H1 (cell line): ENCODE results near the gene CCL3. TPM values are rescaled to one million over a fixed set of nuclear protein-coding genes. Genes with fewer than 3 reads are reported as not detected.

Source experiments
- CTCF ChIA-PET: fragments of 300-600 bp; sonication (Branson Sonifier 250); formaldehyde crosslinking; loops from one replicate; lab custom pipeline; 2021; ENCODE audit not compliant: partially characterized antibody; lab: Charles Lee
- POLR2A ChIA-PET: fragments of 300-600 bp; sonication (Branson Sonifier 250); formaldehyde crosslinking; loops from one replicate; lab custom pipeline; 2021; ENCODE audit warnings: inconsistent platforms; ENCODE audit not compliant: partially characterized antibody; lab: Charles Lee
- DNase-seq, 2 experiments: peaks; one replicate each; pipeline versions ENCODE4 v3.0.0 to v3.0.0-alpha.2; 2010 to 2022; ENCODE audit warnings: low spot score in 2 of 2, low read depth in 1 of 2, mixed read lengths in 1 of 2
- FAIRE-seq: peaks from 2 replicates; lab custom pipeline; 2011; peaks lifted over from hg19 to GRCh38; lab: Jason Lieb, UNC
- H2AFZ ChIP-seq: 2 replicates; pipeline ENCODE4 v1.8.1; 2012; ENCODE audit warnings: low read length, inconsistent platforms
- H2AK5ac ChIP-seq: 2 replicates; pipeline ENCODE4 v1.6.1; 2013; ENCODE audit warnings: low read depth, low read length
- H2BK120ac ChIP-seq: replicated peaks from 2 replicates; pipeline ENCODE3; 2013; ENCODE audit warnings: low read depth, low read length, inconsistent platforms
- H2BK12ac ChIP-seq: 2 replicates; pipeline ENCODE4 v1.6.1; 2013; ENCODE audit warnings: low read depth, low read length
- H2BK15ac ChIP-seq: 2 replicates; pipeline ENCODE4 v1.6.1; 2013; ENCODE audit warnings: low read length
- H2BK20ac ChIP-seq: 2 replicates; pipeline ENCODE4 v1.6.1; 2013; ENCODE audit warnings: low read length
- H2BK5ac ChIP-seq: 2 replicates; pipeline ENCODE4 v1.6.1; 2013; ENCODE audit warnings: low read depth, low read length
- H3K14ac ChIP-seq: 2 replicates; pipeline ENCODE4 v1.6.1; 2013; ENCODE audit warnings: inconsistent platforms; ENCODE audit not compliant: insufficient read length
- H3K18ac ChIP-seq: 2 replicates; pipeline ENCODE4 v1.6.1; 2013; ENCODE audit warnings: low read length; ENCODE audit errors: extremely low read depth
- H3K23ac ChIP-seq: 2 replicates; pipeline ENCODE4 v1.6.1; 2013; ENCODE audit warnings: inconsistent platforms; ENCODE audit not compliant: insufficient read length
- H3K23me2 ChIP-seq: 2 replicates; pipeline ENCODE4 v1.6.1; 2013; ENCODE audit warnings: low read depth, low read length
- H3K27ac ChIP-seq: 2 replicates; pipeline ENCODE4 v1.6.1; 2011; ENCODE audit warnings: low read depth, low read length, inconsistent platforms
- H3K27me3 ChIP-seq, 4 experiments: replicated peaks in 1 of 4; 1 replicate in 1 of 4; 2 replicates in 3 of 4; pipeline versions ENCODE4 v1.6.1 to v1.8.1; 2011 to 2013; ENCODE audit warnings: low read length in 3 of 4, mild to moderate bottlenecking in 3 of 4, inconsistent platforms in 2 of 4, mixed read lengths in 2 of 4, moderate library complexity in 1 of 4; ENCODE audit not compliant: control insufficient read depth in 3 of 4, insufficient read depth in 3 of 4; ENCODE audit errors: extremely low read depth in 1 of 4
- H3K36me3 ChIP-seq, 4 experiments: 2 replicates each; pipeline versions ENCODE4 v1.6.1 to v1.8.1; 2011 to 2013; ENCODE audit warnings: mild to moderate bottlenecking in 4 of 4, low read length in 3 of 4, moderate library complexity in 2 of 4, control low read depth in 1 of 4, inconsistent platforms in 1 of 4; ENCODE audit not compliant: insufficient read depth in 4 of 4, control insufficient read depth in 2 of 4
- H3K4ac ChIP-seq: replicated peaks from 2 replicates; pipeline ENCODE3; 2013; ENCODE audit warnings: low read length, low read depth, mixed read lengths, inconsistent platforms; ENCODE audit not compliant: insufficient read length
- H3K4me1 ChIP-seq, 4 experiments: replicated peaks in 1 of 4; 1 replicate in 1 of 4; 2 replicates in 3 of 4; pipeline versions ENCODE4 v1.6.1 to v1.8.1; 2011 to 2013; ENCODE audit warnings: low read length in 3 of 4, inconsistent platforms in 2 of 4, mixed read lengths in 1 of 4; ENCODE audit not compliant: insufficient read depth in 4 of 4, control insufficient read depth in 3 of 4
- H3K4me2 ChIP-seq, 2 experiments: 2 replicates each; pipeline versions ENCODE4 v1.6.1 to v1.8.1; 2011 to 2013; ENCODE audit warnings: low read depth in 2 of 2, low read length in 2 of 2, control low read depth in 1 of 2, inconsistent platforms in 1 of 2, mild to moderate bottlenecking in 1 of 2; ENCODE audit not compliant: insufficient read depth in 1 of 2
- H3K4me3 ChIP-seq, 4 experiments: fragments of 200-600, 300-600 bp in 1 of 4; sonication (generic), shearing (Covaris generic), sonication (Bioruptor Twin) in 1 of 4; 2 replicates each; pipeline versions ENCODE4 v1.5.1 to v1.8.1; 2011 to 2016; ENCODE audit warnings: low read length in 4 of 4, low read depth in 3 of 4, control low read depth in 2 of 4, inconsistent platforms in 2 of 4, mild to moderate bottlenecking in 2 of 4, mixed read lengths in 1 of 4, moderate library complexity in 1 of 4; ENCODE audit not compliant: insufficient read depth in 2 of 4; ENCODE audit errors: extremely low read depth in 1 of 4
- H3K56ac ChIP-seq: replicated peaks from 2 replicates; pipeline ENCODE3; 2013; ENCODE audit warnings: low read depth, mild to moderate bottlenecking, mixed read lengths, low read length, inconsistent platforms; ENCODE audit not compliant: insufficient read length
- H3K79me1 ChIP-seq: 2 replicates; pipeline ENCODE4 v1.6.1; 2013; ENCODE audit warnings: low read depth, low read length, control low read depth
- H3K79me2 ChIP-seq, 2 experiments: 2 replicates each; pipeline versions ENCODE4 v1.6.1 to v1.8.1; 2012 to 2013; ENCODE audit warnings: low read length in 2 of 2, mild to moderate bottlenecking in 2 of 2, inconsistent platforms in 1 of 2; ENCODE audit not compliant: insufficient read depth in 2 of 2, control insufficient read depth in 1 of 2
- H3K9ac ChIP-seq, 4 experiments: replicated peaks in 1 of 4; 1 replicate in 1 of 4; 2 replicates in 3 of 4; pipeline versions ENCODE4 v1.6.1 to v1.8.1; 2011 to 2013; ENCODE audit warnings: low read depth in 3 of 4, low read length in 3 of 4, control low read depth in 2 of 4, mild to moderate bottlenecking in 2 of 4, moderate library complexity in 2 of 4, inconsistent platforms in 1 of 4; ENCODE audit errors: extremely low read depth in 1 of 4
- H3K9me3 ChIP-seq, 2 experiments: 2 replicates each; pipeline versions ENCODE4 v1.6.1 to v1.8.1; 2012 to 2013; ENCODE audit warnings: mild to moderate bottlenecking in 2 of 2, moderate library complexity in 2 of 2, control low read depth in 1 of 2, inconsistent platforms in 1 of 2, low read depth in 1 of 2, low read length in 1 of 2, mixed read lengths in 1 of 2; ENCODE audit not compliant: insufficient read depth in 2 of 2
- H4K20me1 ChIP-seq, 2 experiments: replicated peaks in 1 of 2; 2 replicates each; pipeline versions ENCODE3 to v1.8.1; 2011 to 2013; ENCODE audit warnings: inconsistent platforms in 2 of 2, low read length in 2 of 2, mild to moderate bottlenecking in 1 of 2; ENCODE audit not compliant: insufficient read depth in 2 of 2, control insufficient read depth in 1 of 2
- H4K5ac ChIP-seq: 2 replicates; pipeline ENCODE4 v1.6.1; 2013; ENCODE audit warnings: low read length, low read depth, mixed read lengths, inconsistent platforms; ENCODE audit not compliant: insufficient read length
- H4K8ac ChIP-seq: 2 replicates; pipeline ENCODE4 v1.8.0; 2013; ENCODE audit warnings: mild to moderate bottlenecking, moderate library complexity, low read length, inconsistent platforms; ENCODE audit not compliant: insufficient read depth; ENCODE audit errors: extremely low read depth
- H4K91ac ChIP-seq: replicated peaks from 2 replicates; pipeline ENCODE3; 2013; ENCODE audit warnings: low read length, mixed read lengths, inconsistent platforms; ENCODE audit not compliant: insufficient read length
- FOSL1 ChIP-seq: IDR thresholded peaks from 2 replicates; pipeline ENCODE4 v1.6.1; 2011; ENCODE audit warnings: mild to moderate bottlenecking, low read depth, low read length, moderate library complexity; ENCODE audit not compliant: insufficient read depth
- GABPA ChIP-seq: IDR thresholded peaks from 2 replicates; pipeline ENCODE4 v1.6.1; 2011; ENCODE audit warnings: mild to moderate bottlenecking, low read length, moderate library complexity, borderline replicate concordance; ENCODE audit not compliant: insufficient read depth
- HDAC6 ChIP-seq: IDR thresholded peaks from one replicate; pipeline ENCODE4 v1.7.1; 2012; ENCODE audit warnings: low read depth, mild to moderate bottlenecking, inconsistent platforms, low read length, moderate library complexity
- KDM1A ChIP-seq: fragments of 200-600, 300-600 bp; sonication (generic); IDR thresholded peaks from 2 replicates; pipeline ENCODE4 v1.7.1; 2016; ENCODE audit warnings: mild to moderate bottlenecking, low read length, borderline replicate concordance
- PHF8 ChIP-seq: fragments of 200-600 bp; sonication (generic); conservative IDR thresholded peaks from 2 replicates; pipeline ENCODE4 v1.7.1; 2012; ENCODE audit warnings: low read depth, mild to moderate bottlenecking, inconsistent platforms, low read length, moderate library complexity
- RAD21 ChIP-seq, 2 experiments: IDR thresholded peaks in 1 of 2; conservative IDR thresholded peaks in 1 of 2; 2 replicates each; pipeline ENCODE4 v1.6.1; 2011; ENCODE audit warnings: low read depth in 2 of 2, low read length in 2 of 2, improper control_type of control experiment in 1 of 2, inconsistent platforms in 1 of 2, mild to moderate bottlenecking in 1 of 2, moderate library complexity in 1 of 2
- SIN3A ChIP-seq, 2 experiments: IDR thresholded peaks in 1 of 2; conservative IDR thresholded peaks in 1 of 2; 2 replicates each; pipeline ENCODE4 v1.6.1; 2011 to 2012; ENCODE audit warnings: low read length in 2 of 2, improper control_type of control experiment in 1 of 2, low read depth in 1 of 2, mild to moderate bottlenecking in 1 of 2
- SP4 ChIP-seq: IDR thresholded peaks from 2 replicates; pipeline ENCODE4 v1.6.1; 2012; ENCODE audit warnings: low read length, inconsistent platforms
- TAF7 ChIP-seq: optimal IDR thresholded peaks from 2 replicates; pipeline ENCODE3; 2011; ENCODE audit warnings: low read depth, mild to moderate bottlenecking, inconsistent platforms, low read length, moderate library complexity, borderline replicate concordance
- WGBS, 2 experiments: shearing (Covaris generic) in 1 of 2; methylation state at CpG; one replicate each; pipeline versions ENCODE4 v1.1.6 to v1.1.7; 2013 to 2015; ENCODE audit warnings: low lambda C conversion rate in 2 of 2, mixed read lengths in 2 of 2, inconsistent platforms in 1 of 2, low coverage in 1 of 2, missing lambda C conversion rate in 1 of 2; ENCODE audit not compliant: insufficient replicate concordance in 2 of 2, insufficient coverage in 1 of 2, insufficient read length in 1 of 2; ENCODE audit errors: extremely low coverage in 1 of 2, missing lambda C conversion rate in 1 of 2; 5-methylcytosine and 5-hydroxymethylcytosine counted together
- polyA plus RNA-seq, 7 experiments: library from polyadenylated mRNA; depleted of rRNA in 3 of 7; stranded (reverse) in 5 of 7; unstranded in 2 of 7; fragments of >200 nt in 5 of 7; fragments of 200-250 nt in 2 of 7; gene quantifications; 1 replicate in 5 of 7; 2 replicates in 1 of 7; 4 replicates in 1 of 7; pipeline versions ENCODE4 v1.2.1 to v1.2.3, GENCODE V29; 2011 to 2013; ENCODE audit warnings: missing spikeins in 2 of 7, mixed read lengths in 2 of 7
- total RNA-seq: library from RNA; stranded (reverse); fragmentation: NEBNext Ultra II Directional; extraction: Animal tissue kit (Norgen Biotek cat#: 25700); gene quantifications from 2 replicates; pipeline ENCODE4 v1.2.1, GENCODE V29; 2021
- TF ChIP-seq, protein P1 (sequence below): IDR thresholded peaks from 2 replicates; pipeline ENCODE4 v1.6.1; 2012; ENCODE audit warnings: low read length, inconsistent platforms

Gene CCL3
- total and polyA plus RNA-seq, 2 of the 8 experiments (the other 6 are each of a cell fraction or from before 2014, with no cell fraction given) = not detected

GRCh38 chr17:36088670-36089338 is 1.1 kb downstream of the CCL3 start:
- 75% methylated on average over 9 of the region's 14 CpGs; no CpG with 5 or more reads in 1 of the 2 experiments for whole genome bisulfite sequencing, 2 experiments
- Histone ChIP-seq H3K4me2 (no peak overlapping the region), H3K14ac (no peak overlapping the region), H3K4ac (no peak overlapping the region), H3K9me3 (no peaks in the 10 kb centered on the region), H2AFZ (no peak overlapping the region; the same call in 1 of the 2 replicates), H3K56ac (no peak overlapping the region), H3K23ac (no peak overlapping the region), H2BK20ac (no peak overlapping the region), H2BK15ac (no peak overlapping the region), H2BK5ac (no peak overlapping the region), H3K18ac (no peak overlapping the region), H3K79me2 (no peaks in the 10 kb centered on the region), H3K23me2 (no peaks in the 10 kb centered on the region), H2AK5ac (no peak overlapping the region), H4K20me1 (no peaks in the 10 kb centered on the region), H2BK120ac (no peak overlapping the region), H2BK12ac (no peak overlapping the region), H4K8ac (no peak overlapping the region), H4K5ac (no peak overlapping the region), H3K9ac (no peak overlapping the region), H3K4me1 (no peaks in the 10 kb centered on the region), H3K27me3 (no peaks in the 10 kb centered on the region), H3K79me1 (no peaks in the 10 kb centered on the region), H3K36me3 (no peaks in the 10 kb centered on the region), H3K4me3 (no peak overlapping the region), H4K91ac (no peak overlapping the region), H3K27ac (no peak overlapping the region)
- no peak for FAIRE-seq
- DNase-seq = no peak
- ChIA-PET CTCF (interaction anchor here (0.9 to 1.3 kb wide), 4 partner anchors 13 to 32 kb away, joined by 3 to 9 read pairs (median 4); no protein-coding TSS in a partner anchor), POLR2A (no interaction called here)
- TF ChIP-seq, protein P1, sequence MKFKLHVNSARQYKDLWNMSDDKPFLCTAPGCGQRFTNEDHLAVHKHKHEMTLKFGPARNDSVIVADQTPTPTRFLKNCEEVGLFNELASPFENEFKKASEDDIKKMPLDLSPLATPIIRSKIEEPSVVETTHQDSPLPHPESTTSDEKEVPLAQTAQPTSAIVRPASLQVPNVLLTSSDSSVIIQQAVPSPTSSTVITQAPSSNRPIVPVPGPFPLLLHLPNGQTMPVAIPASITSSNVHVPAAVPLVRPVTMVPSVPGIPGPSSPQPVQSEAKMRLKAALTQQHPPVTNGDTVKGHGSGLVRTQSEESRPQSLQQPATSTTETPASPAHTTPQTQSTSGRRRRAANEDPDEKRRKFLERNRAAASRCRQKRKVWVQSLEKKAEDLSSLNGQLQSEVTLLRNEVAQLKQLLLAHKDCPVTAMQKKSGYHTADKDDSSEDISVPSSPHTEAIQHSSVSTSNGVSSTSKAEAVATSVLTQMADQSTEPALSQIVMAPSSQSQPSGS = no peak
- TF ChIP-seq KDM1A (no peak), SP4 (no peak), RAD21 (IDR thresholded peaks at IDR 0.05 in 1 of 2, conservative IDR thresholded peaks at IDR 0.05 in 1 of 2; ENCODE audit: low read depth in 2 of 2, low read length in 2 of 2) (no peak), PHF8 (no peak), GABPA (no peak), SIN3A (conservative IDR thresholded peaks at IDR 0.05 in 1 of 2, IDR thresholded peaks at IDR 0.05 in 1 of 2; ENCODE audit: low read depth in 1 of 2, low read length in 2 of 2) (no peak), FOSL1 (no peak), TAF7 (no peak), HDAC6 (no peak)
